DND-41 (cell line): Measurements from ENCODE around the gene REN.

Source experiments
- ATAC-seq: fragments of 200-7000 bp; cut with Tn5 transposase; 3 replicates; pipeline ENCODE4 v1.9.1; 2021; ENCODE audit warnings: low read depth; ENCODE audit not compliant: insufficient read depth
- DNase-seq: peaks from one replicate; pipeline ENCODE4 v3.0.0-alpha.2; 2020
- H2AFZ ChIP-seq: 2 replicates; pipeline ENCODE4 v1.6.0; 2012; ENCODE audit warnings: low read depth, low read length
- H3K27ac ChIP-seq: 2 replicates; pipeline ENCODE4 v1.5.1; 2012; ENCODE audit warnings: low read length, inconsistent platforms
- H3K27me3 ChIP-seq: fragments of 200-600 bp; sonication (generic); 2 replicates; pipeline ENCODE4 v1.6.0; 2012; ENCODE audit warnings: low read length, mild to moderate bottlenecking, inconsistent platforms; ENCODE audit not compliant: insufficient read depth, poor library complexity
- H3K36me3 ChIP-seq: 2 replicates; pipeline ENCODE4 v1.5.1; 2012; ENCODE audit warnings: low read length, inconsistent platforms; ENCODE audit not compliant: insufficient read depth
- H3K4me1 ChIP-seq: 2 replicates; pipeline ENCODE4 v1.5.1; 2012; ENCODE audit warnings: mild to moderate bottlenecking, low read length; ENCODE audit not compliant: insufficient read depth
- H3K4me2 ChIP-seq: 2 replicates; pipeline ENCODE4 v1.6.0; 2012; ENCODE audit warnings: mild to moderate bottlenecking, moderate library complexity, low read length, inconsistent platforms; ENCODE audit not compliant: insufficient read depth
- H3K4me3 ChIP-seq, 2 experiments: fragments of 200-600 bp in 1 of 2; shearing (Covaris generic) in 1 of 2; 2 replicates each; pipeline ENCODE4 v1.5.1; 2012 to 2016; ENCODE audit warnings: inconsistent platforms in 2 of 2, low read length in 2 of 2, mild to moderate bottlenecking in 2 of 2, low read depth in 1 of 2, moderate library complexity in 1 of 2
- H3K79me2 ChIP-seq: 2 replicates; pipeline ENCODE4 v1.6.0; 2012; ENCODE audit warnings: low read length, inconsistent platforms; ENCODE audit not compliant: insufficient read depth
- H3K9ac ChIP-seq: 2 replicates; pipeline ENCODE4 v1.6.0; 2012; ENCODE audit warnings: low read depth, mild to moderate bottlenecking, inconsistent platforms, low read length, moderate library complexity
- H3K9me3 ChIP-seq: 2 replicates; pipeline ENCODE4 v1.5.1; 2012; ENCODE audit warnings: low read length, moderate library complexity, mild to moderate bottlenecking, inconsistent platforms; ENCODE audit not compliant: insufficient read depth, severe bottlenecking
- H4K20me1 ChIP-seq: 2 replicates; pipeline ENCODE4 v1.6.0; 2012; ENCODE audit warnings: low read length; ENCODE audit not compliant: insufficient read depth
- EZH2 ChIP-seq: IDR thresholded peaks from 3 replicates; pipeline ENCODE4 v1.6.1; 2012; ENCODE audit warnings: borderline replicate concordance, low read depth, mild to moderate bottlenecking, moderate library complexity, low read length, inconsistent platforms; ENCODE audit not compliant: severe bottlenecking
- TF ChIP-seq, protein P1 (sequence below): IDR thresholded peaks from 2 replicates; pipeline ENCODE4 v1.5.1; 2012; ENCODE audit warnings: borderline replicate concordance, low read length, moderate library complexity, mild to moderate bottlenecking; ENCODE audit not compliant: poor library complexity, severe bottlenecking; ENCODE audit errors: extremely low read depth

The REN gene

DNA sequence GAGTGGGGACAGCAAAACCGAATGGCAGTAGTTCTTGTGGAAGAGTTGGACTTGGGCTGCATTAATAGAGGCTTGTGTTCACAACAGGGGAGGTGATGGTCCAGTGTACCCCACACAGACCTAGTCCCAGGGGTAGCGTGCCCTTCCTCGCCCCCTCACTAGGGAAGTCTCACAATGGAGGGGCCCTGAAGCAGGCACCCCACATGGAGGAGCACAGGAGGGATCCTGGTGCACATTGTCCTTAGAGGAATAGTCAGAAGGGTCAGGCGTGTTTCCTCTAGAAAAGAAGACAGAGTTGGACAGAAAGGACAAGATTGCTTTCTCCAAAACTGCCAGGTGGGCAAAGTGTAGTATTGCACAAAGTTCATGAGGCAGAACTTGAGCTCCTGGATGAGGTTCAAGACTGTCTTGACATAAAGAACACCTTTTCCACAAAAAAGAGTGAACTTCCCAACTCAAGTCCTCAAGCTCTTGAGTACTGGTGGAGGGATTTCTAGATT lies 37.6 kb downstream of the REN start:
- Histone ChIP-seq H3K36me3 (no peaks in the 10 kb centered on the region), H3K4me3 (no peak overlapping the region), H3K27ac (no peak overlapping the region), H3K4me2 (peak overlapping the region; percentile 44), H2AFZ (peak overlapping the region; percentile 58), H3K9ac (no peak overlapping the region), H3K79me2 (no peaks in the 10 kb centered on the region), H4K20me1 (no peaks in the 10 kb centered on the region), H3K4me1 (peaks cover 4% of the 10 kb centered on the region), H3K27me3 (no peaks in the 10 kb centered on the region), H3K9me3 (no peaks in the 10 kb centered on the region)
- DNase-seq (no peak), ATAC-seq (peak; percentile 6; the same call in 1 of the 3 replicates)
- TF ChIP-seq, protein P1, sequence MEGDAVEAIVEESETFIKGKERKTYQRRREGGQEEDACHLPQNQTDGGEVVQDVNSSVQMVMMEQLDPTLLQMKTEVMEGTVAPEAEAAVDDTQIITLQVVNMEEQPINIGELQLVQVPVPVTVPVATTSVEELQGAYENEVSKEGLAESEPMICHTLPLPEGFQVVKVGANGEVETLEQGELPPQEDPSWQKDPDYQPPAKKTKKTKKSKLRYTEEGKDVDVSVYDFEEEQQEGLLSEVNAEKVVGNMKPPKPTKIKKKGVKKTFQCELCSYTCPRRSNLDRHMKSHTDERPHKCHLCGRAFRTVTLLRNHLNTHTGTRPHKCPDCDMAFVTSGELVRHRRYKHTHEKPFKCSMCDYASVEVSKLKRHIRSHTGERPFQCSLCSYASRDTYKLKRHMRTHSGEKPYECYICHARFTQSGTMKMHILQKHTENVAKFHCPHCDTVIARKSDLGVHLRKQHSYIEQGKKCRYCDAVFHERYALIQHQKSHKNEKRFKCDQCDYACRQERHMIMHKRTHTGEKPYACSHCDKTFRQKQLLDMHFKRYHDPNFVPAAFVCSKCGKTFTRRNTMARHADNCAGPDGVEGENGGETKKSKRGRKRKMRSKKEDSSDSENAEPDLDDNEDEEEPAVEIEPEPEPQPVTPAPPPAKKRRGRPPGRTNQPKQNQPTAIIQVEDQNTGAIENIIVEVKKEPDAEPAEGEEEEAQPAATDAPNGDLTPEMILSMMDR = no peak
- no peak for TF ChIP-seq EZH2

DNA sequence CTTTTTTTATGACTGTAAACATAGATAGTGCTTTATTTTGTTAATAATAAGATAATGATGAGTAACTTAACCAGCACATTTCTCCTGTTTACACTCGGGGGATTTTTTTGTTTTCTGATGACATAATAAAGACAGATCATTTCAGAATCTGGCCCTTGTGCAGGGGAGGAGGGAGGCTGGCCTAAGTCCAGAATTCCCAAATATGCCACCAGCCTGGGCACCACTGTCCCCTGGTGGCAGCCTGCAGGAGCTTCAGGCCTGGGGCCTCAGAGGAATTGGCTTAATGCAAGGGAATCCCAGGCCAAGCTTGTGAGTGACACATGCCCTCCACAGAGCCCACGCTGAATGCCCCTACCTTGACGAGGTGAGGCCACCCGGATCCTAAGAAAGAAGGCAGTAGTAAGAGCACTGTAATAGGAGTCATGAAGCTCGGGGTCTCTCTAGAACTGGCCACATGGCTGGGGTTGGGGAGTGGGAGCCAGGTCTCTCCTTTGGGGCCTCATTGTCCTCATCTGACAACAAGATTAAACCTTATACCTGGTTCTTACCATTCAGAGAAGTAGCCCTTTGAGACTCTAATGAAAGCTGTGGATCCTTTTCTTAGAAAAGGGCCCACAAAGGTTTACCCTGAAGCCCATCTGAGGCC lies 38.4 kb downstream of the REN start:
- DNase-seq (peak; percentile 9), ATAC-seq (no peak)
- TF ChIP-seq EZH2 = no peak
- TF ChIP-seq, protein P1 = peak; percentile 63
- H3K27me3 ChIP-seq = no peaks in the 10 kb centered on the region
- H4K20me1 ChIP-seq = no peaks in the 10 kb centered on the region
- H3K4me3 ChIP-seq = no peak overlapping the region
- H3K27ac ChIP-seq = no peak overlapping the region
- H3K79me2 ChIP-seq = no peaks in the 10 kb centered on the region
- no peak overlapping the region for H3K9ac ChIP-seq
- no peak overlapping the region for H3K4me2 ChIP-seq
- no peaks in the 10 kb centered on the region for H3K36me3 ChIP-seq
- no peaks in the 10 kb centered on the region for H3K9me3 ChIP-seq
- H3K4me1 ChIP-seq = peaks cover 4% of the 10 kb centered on the region
- H2AFZ ChIP-seq = peak overlapping the region; percentile 58; the same call in 1 of the 2 replicates

DNA sequence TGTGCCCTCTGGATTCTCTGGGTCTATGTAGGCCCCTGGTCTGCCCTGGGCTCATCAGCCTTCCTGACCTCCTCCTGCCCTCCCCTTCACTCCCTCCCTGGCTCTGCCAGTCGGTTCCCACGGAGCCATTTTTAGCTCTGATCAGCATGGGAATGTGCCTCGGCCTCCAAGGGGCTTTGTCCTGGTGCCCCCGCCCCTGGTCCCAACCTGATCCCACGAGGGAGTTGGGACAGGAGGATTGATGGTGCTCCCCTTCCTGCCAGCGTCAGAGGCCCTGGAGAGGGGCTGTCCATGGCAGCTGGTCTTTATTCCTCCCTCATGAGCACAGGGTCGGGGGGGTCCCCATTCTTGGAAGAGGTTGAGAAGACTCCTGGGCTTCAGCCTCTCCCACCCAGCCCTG lies 39.2 kb downstream of the REN start:
- H3K79me2 ChIP-seq = no peaks in the 10 kb centered on the region
- H3K4me2 ChIP-seq = no peak overlapping the region
- H3K36me3 ChIP-seq = no peaks in the 10 kb centered on the region
- ATAC-seq = no peak
- no peaks in the 10 kb centered on the region for H3K27me3 ChIP-seq
- no peaks in the 10 kb centered on the region for H4K20me1 ChIP-seq
- TF ChIP-seq EZH2 = no peak
- TF ChIP-seq, protein P1 = no peak
- H3K9ac ChIP-seq = no peak overlapping the region
- H2AFZ ChIP-seq = no peak overlapping the region
- H3K4me3 ChIP-seq = no peak overlapping the region
- H3K27ac ChIP-seq = no peak overlapping the region
- DNase-seq = no peak
- H3K9me3 ChIP-seq = no peaks in the 10 kb centered on the region
- peaks cover 4% of the 10 kb centered on the region for H3K4me1 ChIP-seq
